Measurements from ENCODE around the gene PRRG2.

GRCh38 chr19:49559443-49559842, 21.7 kb upstream of the PRRG2 start:
- no peak for TF ChIP-seq POLR2A (IDR thresholded peaks at IDR 0.05; ENCODE audit: low read depth, low read length)
- TF ChIP-seq POLR2AphosphoS5 (IDR thresholded peaks at IDR 0.05; ENCODE audit: low read depth, low read length): no peak
- TF ChIP-seq TAF1 (IDR thresholded peaks at IDR 0.05; ENCODE audit: low read depth, low read length): no peak

Data from GM12891 (cell line).